SKM-1 (cell line): Measurements from ENCODE around the gene PPY.
"Not testable (repeated sequence)": the region's sequence is repeated elsewhere in the genome, so short reads cannot be mapped to it uniquely, and the experiment has no call there.

Experiments used
- DNase-seq: peaks from one replicate; lab custom pipeline; 2025; ENCODE audit not compliant: unreplicated experiment; lab: John Stamatoyannopoulos, UW

Gene PPY

DNA sequence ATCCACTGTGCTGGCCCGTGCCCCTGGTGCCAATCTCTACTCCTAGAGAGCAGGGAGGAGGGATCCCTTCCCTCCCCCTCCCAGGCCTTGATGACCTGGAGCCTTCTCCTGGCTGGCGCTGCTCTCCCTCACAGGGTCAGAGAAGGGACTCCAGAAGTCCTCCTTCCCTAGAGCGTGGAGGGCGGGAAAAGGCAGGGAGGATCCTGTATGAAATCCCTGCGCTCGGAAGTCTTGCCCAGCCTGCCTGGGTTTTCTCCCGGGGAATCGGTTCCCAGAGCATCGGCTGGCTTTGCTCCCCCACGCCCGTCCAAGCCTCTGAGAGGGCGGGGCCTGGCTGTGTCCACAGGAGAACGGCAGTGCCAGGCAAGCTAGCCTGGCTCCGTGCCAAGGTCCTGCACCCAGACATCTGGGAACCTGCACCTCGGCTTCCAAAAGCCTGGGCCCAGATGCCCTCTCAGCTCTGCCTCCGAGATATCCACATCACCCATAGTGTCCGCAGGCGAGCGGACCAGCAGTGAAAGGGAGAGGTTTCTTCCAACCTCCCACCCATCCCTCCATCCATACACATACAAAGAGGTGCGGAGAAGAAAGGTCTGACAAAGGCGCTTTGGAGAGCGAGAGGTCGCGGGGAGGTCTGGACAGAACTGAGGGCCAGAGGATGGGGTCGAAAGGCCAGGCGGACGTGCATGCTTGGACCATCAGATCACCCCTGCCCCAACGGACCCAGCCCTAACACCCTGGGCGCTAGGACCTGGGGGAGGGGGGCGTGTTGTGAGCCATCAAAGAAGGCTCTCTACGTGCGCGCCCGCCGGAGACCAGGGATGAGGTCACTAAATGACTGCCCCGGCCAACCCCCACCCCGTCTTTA, 36.1 kb downstream of the PPY start:
- DNase-seq: no peak

DNA sequence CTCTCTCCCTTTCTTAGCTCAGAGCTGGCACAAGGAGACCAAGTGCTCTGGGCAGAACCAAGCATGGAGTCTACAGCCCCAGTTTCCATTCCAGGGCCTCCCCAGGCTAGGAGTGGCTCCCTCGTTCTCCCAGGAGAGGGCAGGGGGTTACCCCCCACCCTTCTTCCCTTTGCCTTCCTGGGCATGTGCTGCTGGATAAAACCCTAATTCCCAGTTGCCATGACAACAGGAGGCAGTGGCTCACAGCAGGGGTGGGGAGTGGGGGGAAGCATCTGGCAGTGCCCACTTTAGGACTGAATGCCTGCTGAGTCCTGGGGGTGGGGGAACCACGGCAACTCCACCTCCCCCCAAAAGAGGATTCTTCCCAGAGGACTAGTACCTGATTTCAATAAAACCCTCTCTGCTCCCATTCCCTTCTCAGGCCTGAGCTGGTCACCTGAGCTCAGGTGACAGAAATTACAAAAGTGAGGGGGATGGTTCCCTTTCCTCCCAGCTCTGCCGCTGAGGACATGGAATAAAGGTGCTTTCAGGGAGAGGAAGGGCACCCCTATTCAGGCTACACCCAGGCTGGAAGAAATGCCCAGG, 36.8 kb downstream of the PPY start:
- DNase-seq: no peak

DNA sequence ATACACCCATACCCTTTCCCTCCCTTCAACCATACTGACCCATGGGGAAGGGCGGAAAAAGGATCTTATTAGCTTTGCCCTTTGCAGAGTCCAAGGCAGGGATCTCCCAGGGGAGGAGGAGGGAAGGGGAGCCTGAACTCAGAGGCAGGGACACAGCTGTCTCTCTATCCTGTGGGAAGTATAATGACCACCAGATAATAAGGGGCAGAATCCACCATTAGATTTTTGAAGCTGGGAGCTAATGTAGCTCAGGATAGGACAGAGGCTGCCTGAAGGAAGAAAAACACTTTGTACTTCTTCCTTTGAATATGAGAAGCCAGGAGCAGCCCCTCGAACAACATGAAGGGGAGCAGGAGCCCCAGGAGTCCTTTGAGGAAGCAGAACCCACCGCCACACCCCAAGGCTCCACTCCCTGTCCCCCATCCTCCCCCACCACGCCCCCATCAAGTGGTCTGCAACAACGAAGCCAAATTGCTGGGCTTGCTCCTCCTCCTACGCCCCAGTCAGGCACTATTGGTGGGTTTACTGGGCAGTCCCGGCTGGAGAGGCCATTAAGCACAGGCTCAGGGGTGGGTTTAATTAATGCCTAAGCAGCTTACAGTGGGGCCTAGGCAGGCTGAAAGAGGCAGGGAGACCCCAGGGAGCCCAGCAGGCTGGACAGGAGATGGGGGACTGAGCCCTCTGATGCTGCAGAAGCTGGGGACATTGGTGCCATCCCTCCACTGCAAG, 40.3 kb downstream of the PPY start:
- DNase-seq: no peak

DNA sequence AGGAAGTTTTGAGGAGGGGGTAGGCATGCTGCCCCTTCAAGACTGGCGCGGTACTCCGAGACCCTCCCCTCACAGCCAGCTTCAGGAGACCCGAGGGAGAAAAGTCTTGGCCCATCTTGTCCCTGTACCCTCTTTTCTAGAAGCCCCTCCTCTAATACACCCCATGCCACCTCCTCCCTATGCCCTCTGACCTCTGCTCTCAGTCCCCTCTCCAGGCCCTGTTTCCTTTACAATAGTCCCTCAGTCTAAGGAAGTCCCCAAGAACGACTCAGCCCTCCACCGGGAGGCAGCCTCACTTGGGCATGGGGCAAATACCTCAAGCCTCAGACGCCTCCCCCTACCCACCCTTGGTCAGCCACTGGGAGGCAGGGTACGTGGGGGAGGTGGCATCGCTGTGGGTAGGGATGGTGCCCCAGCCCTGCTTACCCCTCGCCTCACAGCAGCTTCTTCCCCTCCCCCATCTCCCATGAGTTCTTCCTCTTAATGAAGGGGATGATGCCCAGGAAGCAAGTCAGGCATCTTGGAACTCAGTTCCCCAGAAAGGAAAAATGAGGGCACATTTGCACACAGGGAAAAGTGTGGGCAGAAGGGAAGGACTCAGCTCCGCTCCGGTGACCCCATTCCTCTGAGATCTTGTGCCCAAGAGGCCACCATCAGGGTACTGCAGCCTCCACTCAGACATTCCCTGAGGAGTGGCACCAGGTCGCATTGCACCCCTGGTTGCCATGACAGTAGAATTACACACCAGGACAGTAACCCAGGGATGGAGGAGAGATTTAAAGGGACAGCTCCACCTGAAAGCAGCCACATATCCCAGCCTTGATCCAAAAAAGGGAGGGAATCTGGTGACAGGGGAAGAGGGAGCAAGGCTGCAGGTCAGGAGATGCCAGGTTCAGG, 41.2 kb downstream of the PPY start:
- peak; percentile 18 for DNase-seq

DNA sequence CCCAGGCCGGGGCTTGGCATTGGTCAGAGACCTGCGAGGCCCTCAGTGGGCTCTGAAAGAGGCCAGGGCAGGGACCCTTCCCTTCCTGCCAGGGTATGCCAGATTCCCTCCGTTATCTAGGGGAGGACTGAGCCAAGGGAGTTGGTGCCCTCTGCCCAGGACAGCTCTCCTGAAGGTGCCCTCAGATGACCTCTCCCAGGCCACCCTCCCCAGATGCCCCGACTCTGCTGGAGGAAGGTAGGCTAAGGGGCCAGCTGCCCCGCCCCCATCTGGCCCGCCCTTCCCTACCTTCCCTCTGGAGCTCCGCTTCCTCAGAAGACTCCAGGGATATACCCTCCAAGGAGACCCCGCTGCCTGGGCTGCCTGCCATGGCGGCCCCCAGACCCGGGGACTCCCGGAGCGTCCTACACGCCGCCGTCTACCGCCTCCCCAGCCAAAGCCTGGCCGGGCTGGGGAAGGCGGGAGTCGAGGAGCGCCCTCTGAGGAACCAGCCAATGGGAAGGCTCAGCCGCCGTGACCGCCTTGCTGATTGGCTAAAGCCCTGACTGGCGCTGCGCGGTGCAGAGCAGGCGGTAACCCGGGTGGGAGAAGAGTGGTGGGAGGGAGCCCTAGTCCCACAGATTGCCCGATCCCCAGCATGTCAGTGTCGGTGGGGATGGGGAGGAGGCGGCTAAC, 42.0 kb downstream of the PPY start:
- DNase-seq: peak; percentile 70

DNA sequence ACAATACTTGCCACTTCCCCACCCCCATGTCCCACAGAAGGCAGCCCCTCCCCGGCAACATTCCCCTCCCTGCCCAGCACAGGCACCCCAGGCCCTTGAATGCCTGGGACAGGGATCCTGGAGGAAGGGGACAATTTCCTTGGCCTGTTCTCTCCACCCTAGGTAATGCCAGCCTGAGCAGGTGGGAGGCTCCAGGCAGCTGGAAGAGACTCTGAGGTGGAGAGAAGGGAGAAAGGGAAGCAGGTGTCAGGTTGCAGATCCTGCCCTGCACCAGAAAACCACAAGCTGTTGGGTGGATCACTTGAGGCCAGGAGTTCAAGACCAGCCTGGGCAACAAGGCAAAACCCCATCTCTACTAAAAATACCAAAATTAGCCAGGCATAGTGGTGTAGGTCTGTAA, 43.8 kb downstream of the PPY start:
- no peak for DNase-seq

DNA sequence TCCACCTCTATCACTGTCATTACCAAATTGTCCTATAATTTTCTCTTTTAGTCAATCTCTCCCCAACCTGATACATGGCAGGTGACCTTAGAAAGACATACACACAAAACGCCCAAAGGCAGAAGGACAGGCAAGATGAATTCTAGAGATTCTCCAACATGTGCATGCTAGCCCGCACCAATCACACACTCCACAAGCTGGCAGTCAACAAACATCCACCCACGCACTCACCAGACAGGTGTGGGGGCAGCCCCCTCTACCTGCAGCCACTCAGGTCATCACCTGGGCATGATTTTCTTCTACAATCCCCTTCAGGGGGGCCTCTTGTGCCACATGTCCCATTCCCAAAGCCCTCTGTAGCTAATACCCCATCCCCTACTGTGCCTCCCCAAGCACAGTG, 44.4 kb downstream of the PPY start:
- DNase-seq: no peak

DNA sequence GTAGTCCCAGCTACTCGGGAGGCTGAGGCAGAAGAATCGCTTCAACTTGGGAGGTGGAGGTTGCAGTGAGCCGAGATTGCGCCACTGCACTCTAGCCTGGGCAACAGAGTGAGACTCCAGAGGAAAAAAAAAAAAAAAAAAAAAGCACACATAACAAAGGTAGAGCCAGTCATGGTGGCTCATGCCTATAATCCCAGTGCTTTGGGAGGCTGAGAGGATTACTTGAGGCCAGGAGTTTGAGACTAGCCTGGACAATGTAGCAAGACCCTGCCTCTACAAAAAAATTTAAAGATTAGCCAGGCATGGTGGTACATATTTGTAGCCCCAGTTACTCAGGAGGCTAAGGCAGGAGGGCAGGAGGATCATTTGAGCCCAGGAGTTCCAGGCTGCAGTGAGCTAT, 47.8 kb downstream of the PPY start:
- not testable (repeated sequence) for DNase-seq

DNA sequence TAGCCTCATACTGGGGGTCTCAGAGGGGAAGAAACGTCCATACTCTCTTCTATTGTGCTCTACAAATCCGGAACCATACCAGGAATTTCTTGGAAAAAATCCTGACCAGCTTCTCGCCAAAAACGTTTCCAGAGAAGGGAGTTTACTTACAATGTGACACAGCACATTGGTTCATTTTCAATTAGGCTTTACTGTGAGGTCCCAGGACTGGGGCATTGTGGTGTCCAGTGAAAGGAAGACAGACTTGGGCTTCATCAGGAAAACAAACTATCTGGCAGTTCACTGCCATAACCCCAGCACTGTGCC, 49.7 kb downstream of the PPY start:
- no peak for DNase-seq

DNA sequence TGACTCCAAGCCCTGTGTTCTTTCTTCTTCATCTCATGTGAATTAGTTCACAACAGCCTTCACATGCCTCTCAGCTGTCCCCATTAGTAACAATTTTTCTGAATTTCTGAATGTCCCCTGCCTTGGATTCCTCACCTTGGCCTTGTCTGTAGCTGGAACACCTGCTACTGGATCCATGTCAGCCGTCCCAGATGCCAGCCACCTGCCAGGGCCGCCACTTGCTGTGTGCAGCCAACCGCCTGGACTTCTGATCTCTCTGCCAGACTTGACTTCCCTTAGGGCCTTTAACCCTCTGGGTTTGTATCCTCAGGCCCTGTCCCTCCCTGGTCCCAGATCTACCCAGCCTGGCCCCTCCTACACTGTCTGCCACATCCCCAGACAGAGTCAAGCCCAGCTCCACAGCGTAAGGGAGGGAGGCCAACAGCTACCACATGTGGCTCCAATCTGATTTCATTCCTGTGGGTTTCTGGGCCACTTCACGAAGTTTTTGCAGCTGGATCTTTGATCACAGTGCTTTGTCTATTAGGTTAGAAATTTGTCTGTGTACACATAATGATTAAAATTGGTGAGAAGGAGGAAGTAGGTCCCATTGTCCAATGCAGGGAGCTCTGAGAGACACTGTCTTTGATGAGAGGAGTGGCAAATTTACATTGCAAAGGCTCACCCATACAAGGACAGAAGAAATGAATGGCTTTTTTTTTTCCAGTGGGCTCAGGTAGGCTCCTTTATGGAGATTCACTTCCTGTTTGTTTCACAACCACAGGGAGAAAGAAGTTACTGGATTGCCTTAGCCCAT, 50.2 kb downstream of the PPY start:
- no peak for DNase-seq
